GM19023 (cell line): ENCODE data around the gene PLSCR1.

Experiments used
- ATAC-seq: cut with Tn5 transposase; IDR thresholded peaks from one replicate; pipeline ENCODE4 v1.9.1; 2021; ENCODE audit warnings: mild to moderate bottlenecking, moderate library complexity; ENCODE audit not compliant: unreplicated experiment

PLSCR1 gene, protein sequence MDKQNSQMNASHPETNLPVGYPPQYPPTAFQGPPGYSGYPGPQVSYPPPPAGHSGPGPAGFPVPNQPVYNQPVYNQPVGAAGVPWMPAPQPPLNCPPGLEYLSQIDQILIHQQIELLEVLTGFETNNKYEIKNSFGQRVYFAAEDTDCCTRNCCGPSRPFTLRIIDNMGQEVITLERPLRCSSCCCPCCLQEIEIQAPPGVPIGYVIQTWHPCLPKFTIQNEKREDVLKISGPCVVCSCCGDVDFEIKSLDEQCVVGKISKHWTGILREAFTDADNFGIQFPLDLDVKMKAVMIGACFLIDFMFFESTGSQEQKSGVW

DNA sequence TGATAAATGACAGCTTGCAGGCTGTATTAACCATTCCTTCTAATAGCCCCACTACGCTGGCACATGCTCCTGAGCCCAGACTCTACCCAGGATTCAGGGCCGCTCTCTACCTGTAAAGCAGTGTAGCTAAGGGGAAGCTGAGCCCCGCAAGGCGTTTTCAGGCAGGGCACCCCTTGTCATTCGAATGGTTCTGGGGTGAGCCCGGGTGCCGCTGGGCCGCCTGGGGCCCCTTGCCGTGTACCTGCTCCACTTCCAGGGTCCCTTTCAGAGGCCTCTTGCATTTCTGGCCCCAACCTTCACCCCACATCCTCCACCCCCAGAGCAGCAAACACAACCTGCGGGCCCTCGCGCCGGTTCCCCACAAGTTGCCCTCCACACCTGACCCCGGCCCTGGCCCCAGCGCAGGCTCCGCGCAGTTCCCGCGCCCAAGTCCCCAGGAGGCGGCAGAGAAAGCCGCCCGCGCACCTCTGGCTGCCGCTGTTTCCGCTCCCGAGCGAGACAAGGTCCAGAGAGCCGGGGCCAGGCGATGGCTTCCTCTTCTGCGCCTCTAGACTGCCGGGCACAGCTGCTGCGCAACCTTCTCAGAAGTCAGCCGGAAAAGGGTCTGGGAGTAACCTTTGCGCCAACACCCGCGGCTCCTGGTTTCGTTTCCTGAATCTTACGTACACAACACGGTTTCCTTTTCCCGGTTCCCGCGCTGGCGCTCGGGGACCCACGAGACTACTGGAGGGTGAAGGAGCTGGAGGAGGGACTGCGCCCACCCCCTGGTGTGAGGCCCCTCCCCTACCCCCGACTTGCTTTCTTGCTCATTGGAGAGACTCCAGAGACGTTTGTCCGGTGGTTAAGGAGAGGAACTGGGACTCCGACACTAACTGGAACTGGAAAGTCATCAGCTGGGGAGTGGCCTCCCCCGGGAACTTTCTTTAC is at the start of gene PLSCR1:
TSS of gene PLSCR1 (minus strand) at position 606 of the 927 bp plus-strand sequence. CDS start 8,055 bp downstream, outside the sequence.
- ATAC-seq = peak; percentile 87

DNA sequence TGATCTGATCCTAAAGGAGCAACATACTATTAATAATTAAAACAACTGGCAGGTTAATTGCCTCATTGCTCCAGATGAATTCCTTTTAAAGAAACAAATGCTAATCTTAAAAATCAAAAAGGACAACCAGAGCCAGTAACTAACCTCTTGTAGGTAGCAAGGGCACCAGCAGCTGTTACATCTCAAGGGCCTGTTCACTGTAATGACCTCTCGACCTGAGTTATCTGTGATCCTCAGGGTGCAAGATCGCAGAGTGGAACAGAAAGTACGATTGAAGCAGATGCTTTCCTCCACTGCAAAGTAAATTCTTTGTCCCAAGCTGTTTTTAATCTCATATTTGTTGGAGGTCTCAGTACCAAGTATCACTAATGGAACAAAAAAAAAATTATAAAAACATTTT is 49.4 kb upstream of the PLSCR1 start:
- no peak for ATAC-seq

DNA sequence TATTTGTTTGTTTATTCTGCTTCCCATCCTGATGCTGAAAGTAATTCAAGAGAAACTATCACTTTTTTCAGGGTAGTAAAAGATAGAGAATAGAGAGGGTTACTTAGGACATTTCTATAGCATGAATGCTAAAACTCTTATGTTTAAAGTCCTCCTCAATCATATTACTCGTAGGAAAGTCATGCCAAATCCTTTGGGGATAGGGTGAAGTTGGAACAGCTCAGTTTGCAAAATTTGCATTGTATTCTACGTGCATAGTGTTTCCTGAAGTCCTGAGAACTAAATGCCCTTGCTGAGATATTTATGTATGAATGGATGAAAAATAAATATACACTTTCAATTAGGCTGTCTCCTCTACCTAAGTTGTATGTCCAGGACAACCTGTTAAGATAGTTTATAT is 46.1 kb upstream of the PLSCR1 start:
- ATAC-seq = no peak

DNA sequence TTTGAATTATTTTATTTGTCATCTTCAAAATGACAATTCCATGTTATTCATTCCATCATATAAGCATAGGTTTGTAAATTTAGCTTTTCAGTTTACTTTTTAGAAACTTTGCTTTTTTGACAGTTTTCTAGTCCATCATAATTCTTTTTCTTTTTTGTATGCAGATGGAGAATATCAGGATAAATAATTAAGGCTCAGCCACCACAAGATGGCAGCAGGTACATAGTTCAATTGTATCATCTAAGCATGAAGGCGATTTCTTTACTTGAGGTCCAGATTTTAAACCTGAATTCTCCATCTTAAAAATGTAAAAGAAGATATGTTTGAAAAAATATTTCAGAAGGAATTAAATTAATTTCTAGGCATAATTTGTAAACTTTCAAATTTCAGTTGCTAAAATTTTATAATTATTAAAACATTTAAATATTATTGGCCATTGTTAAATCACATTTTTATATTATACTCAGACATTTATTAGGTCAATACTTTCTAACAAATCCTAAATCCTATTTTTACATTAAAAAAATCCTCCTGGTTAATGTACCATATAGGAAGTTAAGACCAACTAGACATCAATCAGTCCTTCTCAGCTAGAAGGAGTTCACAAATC is 45.6 kb upstream of the PLSCR1 start:
- peak; percentile 50 for ATAC-seq

DNA sequence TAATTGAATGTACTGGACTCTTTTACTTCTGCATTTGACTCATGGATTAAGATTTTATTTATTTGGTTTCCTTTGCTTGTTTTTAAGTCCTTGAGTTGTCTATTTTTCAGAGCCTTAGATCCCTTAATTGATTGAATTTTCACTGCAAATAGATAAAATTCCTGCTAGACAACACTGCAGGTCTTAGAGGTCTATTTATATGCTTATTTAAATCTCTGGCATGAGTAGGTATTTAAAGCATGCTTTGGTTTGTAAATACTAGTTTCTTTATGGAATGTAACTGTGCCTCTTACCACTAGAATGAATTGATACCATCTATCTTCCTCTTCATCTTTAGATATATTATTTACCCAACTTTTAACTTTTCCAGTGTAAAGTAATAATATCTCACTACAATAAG is 40.7 kb upstream of the PLSCR1 start:
- ATAC-seq = no peak

DNA sequence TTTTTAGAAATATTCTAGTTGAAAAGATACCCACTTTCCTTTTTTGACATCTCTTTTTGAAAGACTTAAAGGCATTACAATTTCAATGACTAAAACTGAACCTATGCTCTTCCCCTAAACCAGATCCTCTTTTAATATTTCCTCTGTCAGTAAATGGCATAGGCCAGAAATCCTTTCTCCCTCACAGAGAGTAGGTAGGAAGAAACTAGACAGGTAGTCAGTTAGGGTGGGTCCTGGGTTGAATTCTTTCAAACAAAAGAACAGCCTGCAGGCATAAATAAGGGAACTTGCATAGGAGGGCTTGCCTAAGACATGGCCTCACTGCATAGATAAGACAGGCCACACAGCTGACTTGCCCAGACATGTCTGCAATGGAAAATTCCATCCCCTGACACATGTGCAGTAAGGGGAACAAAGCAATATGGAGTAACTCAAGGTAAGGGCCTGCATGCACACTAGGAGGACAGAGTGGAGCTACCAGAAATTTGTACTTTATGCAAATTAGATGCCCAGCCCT is 37.6 kb upstream of the PLSCR1 start:
- ATAC-seq = no peak

DNA sequence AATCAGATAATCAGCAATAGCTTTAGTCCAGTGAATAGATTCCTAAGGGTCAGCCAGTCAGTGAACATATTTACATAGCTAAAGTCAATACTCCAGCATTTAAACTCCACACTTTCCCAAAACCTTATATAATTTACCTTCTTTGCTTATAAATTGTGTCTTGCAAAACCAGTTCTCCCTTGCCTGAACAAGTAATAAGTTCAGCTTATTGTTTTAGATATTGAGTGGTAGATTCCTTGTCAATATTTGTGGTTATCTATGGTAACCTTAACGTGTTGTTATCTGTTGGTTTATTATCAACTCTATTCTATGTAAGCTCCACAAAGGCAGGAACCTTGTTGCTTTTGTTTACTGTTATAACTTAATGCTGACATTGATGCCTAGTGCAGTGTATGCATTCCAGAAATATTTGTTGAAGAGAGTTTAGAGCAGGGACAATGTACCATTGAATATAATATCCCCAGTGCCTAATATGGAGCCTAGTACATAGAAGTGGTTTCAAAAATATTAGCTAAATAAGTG is 36.7 kb upstream of the PLSCR1 start:
- ATAC-seq = no peak

DNA sequence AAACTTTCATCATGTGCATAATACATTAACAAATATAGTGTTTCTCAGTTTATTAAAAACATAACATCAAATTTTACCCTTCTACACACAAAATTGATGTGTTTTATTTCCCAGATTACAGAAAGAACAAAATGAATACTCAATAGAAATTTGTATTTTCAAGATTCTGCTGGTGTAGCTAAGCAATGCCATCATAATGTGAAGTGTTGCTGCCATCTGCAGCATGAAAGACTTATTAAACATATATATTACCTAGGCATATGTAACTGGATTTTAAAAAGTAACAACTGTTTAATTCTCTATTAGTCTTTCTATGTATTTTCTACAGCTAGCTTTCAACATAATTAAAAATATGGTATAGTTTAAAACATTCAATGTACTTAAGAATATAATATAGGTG is 33.3 kb upstream of the PLSCR1 start:
- ATAC-seq = no peak

DNA sequence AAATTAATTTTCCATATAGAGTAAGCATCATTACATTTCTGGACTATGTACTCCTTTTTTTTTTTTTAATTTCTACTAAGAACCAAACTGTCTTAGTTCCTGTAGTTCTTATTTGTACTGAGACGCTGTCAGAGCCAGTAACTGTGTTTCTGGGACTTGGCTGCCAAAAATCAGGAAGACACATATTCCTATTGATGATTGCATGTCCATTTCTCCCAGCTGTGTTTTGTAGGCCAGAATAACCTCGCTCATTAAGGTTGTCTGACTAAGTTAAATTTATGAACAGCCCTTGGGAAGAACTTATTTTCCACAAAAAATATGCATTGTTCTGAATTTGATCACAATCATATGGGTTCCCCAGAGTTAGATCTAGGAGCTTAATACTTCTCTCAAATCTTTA is 31.2 kb upstream of the PLSCR1 start:
- no peak for ATAC-seq

DNA sequence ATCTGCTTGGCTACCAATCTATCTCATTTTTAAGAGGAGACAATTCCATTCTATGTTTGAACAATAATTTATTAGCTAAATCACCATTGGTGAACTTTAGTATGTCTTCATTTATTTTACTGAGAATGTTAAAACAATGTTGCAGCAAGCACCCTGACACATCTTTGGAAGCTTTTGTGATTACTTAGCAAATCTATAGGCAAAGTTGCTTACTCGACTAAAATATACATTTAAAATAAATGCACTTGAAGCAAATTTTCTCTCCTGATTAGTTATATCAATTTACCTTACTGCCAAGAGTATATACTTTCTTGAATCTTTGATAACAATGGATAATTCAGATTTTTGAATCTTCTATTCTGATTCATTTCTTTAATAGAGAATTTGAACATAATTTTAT is 29.8 kb upstream of the PLSCR1 start:
- ATAC-seq = no peak

DNA sequence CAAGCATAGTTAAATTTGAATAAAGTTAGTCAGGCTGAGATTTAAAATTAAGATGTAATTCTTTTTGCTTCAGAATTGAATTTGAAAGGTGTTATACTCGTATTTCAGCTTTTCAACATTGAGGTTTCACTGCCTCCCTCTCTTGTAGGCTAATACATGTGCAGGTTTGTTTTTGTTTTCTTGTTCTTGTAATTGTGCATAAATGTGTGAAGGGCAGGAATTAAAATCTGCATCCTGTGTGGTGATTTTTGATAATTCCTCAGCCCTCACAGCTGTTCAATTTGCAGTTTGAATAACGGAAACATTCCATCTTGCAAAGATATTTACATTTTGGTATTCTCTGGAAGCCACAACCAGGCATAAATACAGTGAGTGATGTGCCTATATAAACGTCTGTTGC is 24.9 kb upstream of the PLSCR1 start:
- ATAC-seq = no peak

DNA sequence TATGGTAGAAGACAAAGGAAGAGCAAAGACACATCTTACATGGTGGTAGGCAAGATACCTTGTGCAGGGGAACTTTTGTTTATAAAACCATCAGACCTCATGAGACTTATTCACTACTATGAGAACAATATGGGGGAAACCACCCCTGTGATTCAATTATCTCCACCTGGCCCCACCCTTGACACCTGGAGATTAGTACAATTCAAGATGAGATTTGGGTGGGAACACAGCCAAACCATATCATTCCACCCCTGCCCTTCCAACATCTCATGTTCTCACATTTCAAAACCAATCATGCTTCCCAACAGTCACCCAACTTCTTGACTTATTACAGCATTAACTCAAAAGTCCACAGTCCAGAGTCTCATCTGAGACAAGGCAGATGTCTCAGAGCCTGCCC is 21.7 kb upstream of the PLSCR1 start:
- ATAC-seq = no peak

DNA sequence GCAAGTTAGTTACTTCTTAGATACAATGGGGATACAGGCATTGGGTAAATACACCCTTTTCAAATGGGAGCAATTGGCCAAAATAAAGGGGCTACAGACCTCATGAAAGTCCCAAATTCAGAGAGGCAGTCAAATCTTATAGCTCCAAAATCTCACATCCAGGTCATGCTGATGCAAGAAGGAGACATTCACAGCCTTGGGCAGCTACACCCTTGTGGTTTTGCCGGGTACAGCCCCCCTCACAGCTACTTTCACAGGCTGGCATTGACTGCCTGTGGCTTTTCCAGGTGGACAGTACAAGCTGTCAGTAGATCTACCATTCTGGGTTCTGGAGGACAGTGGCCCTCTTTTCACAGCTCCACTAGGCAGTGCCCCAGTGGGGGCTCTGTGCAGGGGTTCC is 17.5 kb upstream of the PLSCR1 start:
- no peak for ATAC-seq

DNA sequence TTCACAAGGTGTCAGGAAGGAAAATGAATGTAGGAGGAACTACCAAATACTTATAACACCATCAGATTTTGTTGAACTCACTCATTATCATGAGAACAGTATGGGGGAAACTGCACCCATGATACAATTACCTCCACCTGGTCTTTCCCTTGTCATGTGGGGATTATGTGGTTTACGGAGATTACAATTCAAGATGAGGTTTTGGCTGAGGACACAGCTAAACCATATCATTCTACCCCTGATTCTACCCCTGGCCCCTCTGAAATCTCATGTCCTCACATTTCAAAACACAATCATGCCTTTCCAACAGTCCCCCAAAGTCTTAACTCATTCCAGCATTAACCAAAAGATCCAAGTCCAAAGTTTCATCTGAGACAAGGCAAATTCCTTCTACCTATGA is 17.1 kb upstream of the PLSCR1 start:
- no peak for ATAC-seq

DNA sequence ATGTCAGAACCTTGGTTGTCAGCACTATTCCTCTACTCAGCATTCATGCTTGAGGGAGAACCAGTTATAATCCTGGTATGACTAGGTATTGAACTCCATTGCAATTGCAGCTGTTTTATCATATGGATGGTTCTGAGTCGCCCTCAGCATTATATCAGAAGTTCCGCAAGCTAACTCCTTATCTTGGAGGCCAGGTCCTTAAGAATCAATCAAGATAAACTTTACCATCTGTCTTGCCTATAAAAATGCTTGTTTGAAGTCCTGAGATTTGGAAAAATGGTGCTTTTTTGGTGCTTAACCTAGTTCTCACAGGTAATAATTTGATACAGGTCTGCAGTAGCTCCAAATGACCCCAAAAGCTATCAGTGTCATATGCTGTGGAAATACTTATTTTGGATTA is 16.3 kb upstream of the PLSCR1 start:
- no peak for ATAC-seq

DNA sequence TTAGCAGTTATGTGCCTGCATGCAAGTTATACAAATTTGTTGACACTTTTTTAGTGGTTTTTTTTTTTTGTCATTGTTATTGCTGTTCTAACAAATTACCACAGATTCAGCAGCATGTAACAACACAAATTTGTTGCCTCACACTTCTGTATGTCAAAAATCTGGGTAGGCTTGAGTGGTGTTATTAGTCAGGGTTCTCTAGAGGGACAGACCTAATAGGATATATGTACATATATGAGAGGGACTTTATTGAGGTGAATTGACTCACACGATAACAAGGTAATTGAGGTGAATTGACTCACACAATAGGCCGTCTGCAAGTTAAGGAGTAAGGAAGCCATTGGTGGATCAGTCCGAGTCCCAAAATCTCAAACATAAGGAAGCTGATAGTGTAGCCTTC is 15.0 kb upstream of the PLSCR1 start:
- ATAC-seq = no peak

DNA sequence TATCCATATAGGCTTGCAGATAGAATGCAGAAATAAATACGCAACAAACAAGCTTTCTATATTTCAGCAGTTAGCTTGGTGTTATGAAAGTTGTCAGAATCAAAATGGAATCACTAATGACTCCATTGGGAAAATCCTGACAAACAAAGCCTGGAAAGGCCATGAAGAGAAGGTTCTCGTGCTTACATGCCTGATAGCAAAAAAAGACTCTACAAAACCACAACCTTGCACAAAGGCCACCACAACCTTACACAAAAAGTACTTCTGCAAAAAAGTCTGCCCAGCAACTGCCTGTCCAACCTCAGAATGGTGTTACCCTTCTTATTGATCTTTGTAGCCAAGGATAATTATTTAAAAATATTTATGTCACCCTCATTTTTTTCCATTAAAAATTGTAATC is 14.4 kb upstream of the PLSCR1 start:
- no peak for ATAC-seq

DNA sequence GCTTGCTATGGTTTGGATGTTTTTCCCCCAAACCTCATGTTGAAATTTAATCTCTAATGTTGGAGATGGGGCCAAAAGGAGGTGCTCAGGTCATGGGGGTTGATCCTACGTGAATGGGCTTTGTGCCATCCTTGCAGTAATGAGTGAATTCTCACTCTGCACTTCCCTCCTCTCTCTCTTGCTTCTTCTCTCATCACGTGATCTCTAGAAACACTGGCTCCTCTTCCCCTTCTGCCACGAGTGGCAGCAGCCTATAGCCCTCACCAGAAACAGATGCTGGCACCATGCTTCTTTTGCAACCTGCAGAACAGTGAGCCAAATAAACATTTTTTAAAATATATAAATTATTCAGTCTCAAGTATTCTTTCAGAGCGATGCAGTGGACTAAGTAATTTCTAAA is 13.3 kb upstream of the PLSCR1 start:
- no peak for ATAC-seq

DNA sequence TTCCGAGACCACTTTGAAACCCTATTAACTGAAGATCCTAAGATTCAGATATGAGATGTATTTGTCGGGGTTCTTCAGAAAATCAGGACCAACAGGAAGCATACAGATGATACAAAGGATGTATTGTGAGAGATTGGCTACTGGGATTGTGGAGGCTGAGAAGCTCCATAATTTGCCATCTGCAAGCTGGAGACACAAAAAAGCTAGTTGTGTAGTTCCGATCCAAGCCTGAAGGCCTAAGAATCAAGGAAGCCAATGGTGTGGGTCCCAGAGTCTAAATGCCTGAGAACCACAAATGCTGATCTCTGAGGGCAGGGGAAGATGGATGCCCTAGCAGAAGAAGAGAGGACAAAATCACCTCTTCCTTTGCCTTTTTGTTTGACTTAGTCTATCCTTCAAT is 10.9 kb upstream of the PLSCR1 start:
- ATAC-seq = no peak

DNA sequence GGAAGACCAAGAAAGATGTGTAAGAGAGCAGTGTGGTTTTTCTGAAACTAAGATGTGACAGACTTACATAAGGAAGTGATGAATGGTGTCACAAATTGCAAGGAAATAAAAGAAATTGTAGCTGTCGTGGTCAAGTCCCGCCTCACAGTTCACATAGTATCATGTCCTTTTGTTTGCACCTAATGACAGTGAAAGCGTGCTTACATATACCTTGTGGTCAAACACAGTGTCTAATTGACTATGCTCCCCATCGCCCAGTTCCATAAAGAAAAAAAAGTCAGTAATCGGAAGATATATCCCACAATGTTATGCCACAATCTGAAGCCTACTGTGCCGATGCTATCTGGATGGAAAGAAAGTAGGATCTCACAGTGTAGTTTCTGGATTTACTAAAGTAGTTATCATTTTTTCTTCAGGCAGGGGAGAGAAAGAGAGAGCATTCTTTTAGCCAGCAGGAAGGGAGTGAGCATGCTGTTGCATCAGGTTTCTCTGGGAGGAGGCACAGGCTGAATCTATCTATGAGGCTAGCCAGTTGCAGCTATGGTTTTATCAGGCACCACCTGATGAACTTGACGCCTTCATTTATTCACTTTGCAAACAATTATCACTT is 9.8 kb upstream of the PLSCR1 start:
- ATAC-seq = no peak
